HEK293 (cell line): ENCODE results near the gene ERG.

Experiments
- CTCF ChIA-PET: fragments of 350-600 bp; formaldehyde crosslinking; extraction: SDS; loops from one replicate; lab custom pipeline; 2021; ENCODE audit warnings: antibody characterized with exemption; lab: Yijun Ruan, JAX
- POLR2A ChIA-PET: fragments of 300-600 bp; formaldehyde crosslinking; extraction: SDS; loops from one replicate; lab custom pipeline; 2020; ENCODE audit warnings: antibody characterized with exemption, inconsistent platforms; lab: Yijun Ruan, JAX
- H3K27ac ChIP-seq: fragments of 200-500 bp; sonication (Bioruptor generic); 2 replicates; pipeline ENCODE4 v1.5.1; 2014; ENCODE audit warnings: low read depth, low read length, control low read depth, inconsistent platforms; ENCODE audit errors: extremely low read depth
- H3K36me3 ChIP-seq, 2 experiments: fragments of 200-500 bp in 1 of 2; sonication (Bioruptor generic) in 1 of 2; 1 replicate in 1 of 2; 2 replicates in 1 of 2; pipeline ENCODE4 v1.5.1; 2014 to 2017; ENCODE audit warnings: inconsistent platforms in 2 of 2, low read length in 2 of 2; ENCODE audit not compliant: control insufficient read depth in 2 of 2, insufficient read depth in 1 of 2
- H3K4me1 ChIP-seq: fragments of 200-500 bp; sonication (Bioruptor generic); 2 replicates; pipeline ENCODE4 v1.5.1; 2014; ENCODE audit warnings: mild to moderate bottlenecking, low read length, inconsistent platforms; ENCODE audit not compliant: control insufficient read depth, insufficient read depth
- H3K4me3 ChIP-seq: 2 replicates; pipeline ENCODE4 v1.5.1; 2011; ENCODE audit warnings: low read depth, mild to moderate bottlenecking, control low read depth, low read length, moderate library complexity
- H3K9me3 ChIP-seq: fragments of 200-500 bp; sonication (Bioruptor generic); 2 replicates; pipeline ENCODE4 v1.5.1; 2014; ENCODE audit warnings: low read depth, low read length, inconsistent platforms; ENCODE audit not compliant: control insufficient read depth, insufficient read depth
- EGR2 ChIP-seq: fragments of 450-650 bp; formaldehyde crosslinking; IDR thresholded peaks from 2 replicates; pipeline ENCODE4 v1.5.1; 2016; ENCODE audit warnings: low read depth, missing biosample characterization, missing genetic modification characterization
- KLF1 ChIP-seq: fragments of 450-650 bp; formaldehyde crosslinking; IDR thresholded peaks from 2 replicates; pipeline ENCODE4 v1.5.1; 2016; ENCODE audit warnings: missing biosample characterization, missing genetic modification characterization
- OSR2 ChIP-seq: fragments of 450-650 bp; formaldehyde crosslinking; IDR thresholded peaks from 2 replicates; pipeline ENCODE4 v1.5.1; 2016; ENCODE audit warnings: missing biosample characterization, missing genetic modification characterization
- RBAK ChIP-seq: fragments of 450-650 bp; formaldehyde crosslinking; IDR thresholded peaks from 2 replicates; pipeline ENCODE4 v1.5.1; 2016; ENCODE audit warnings: missing biosample characterization, missing genetic modification characterization
- SCRT2 ChIP-seq: fragments of 450-650 bp; formaldehyde crosslinking; IDR thresholded peaks from 2 replicates; pipeline ENCODE4 v1.5.1; 2016; ENCODE audit warnings: missing biosample characterization, missing genetic modification characterization
- SP7 ChIP-seq: fragments of 450-650 bp; formaldehyde crosslinking; IDR thresholded peaks from 2 replicates; pipeline ENCODE4 v1.5.1; 2016; ENCODE audit warnings: missing biosample characterization, missing genetic modification characterization
- TCF7L2 ChIP-seq: IDR thresholded peaks from 2 replicates; pipeline ENCODE4 v1.6.1; 2011; ENCODE audit warnings: low read depth, mild to moderate bottlenecking, inconsistent platforms, low read length, moderate library complexity, borderline replicate concordance
- ZFP41 ChIP-seq: fragments of 450-650 bp; formaldehyde crosslinking; IDR thresholded peaks from 2 replicates; pipeline ENCODE4 v1.5.1; 2016; ENCODE audit warnings: missing biosample characterization, missing genetic modification characterization, borderline replicate concordance
- ZNF266 ChIP-seq: fragments of 450-650 bp; formaldehyde crosslinking; IDR thresholded peaks from 2 replicates; pipeline ENCODE4 v1.5.1; 2016; ENCODE audit warnings: missing biosample characterization, missing genetic modification characterization, low read depth
- ZNF433 ChIP-seq: fragments of 450-650 bp; formaldehyde crosslinking; IDR thresholded peaks from 2 replicates; pipeline ENCODE4 v1.5.1; 2016; ENCODE audit warnings: missing biosample characterization, missing genetic modification characterization, low read depth
- ZNF658 ChIP-seq: fragments of 450-650 bp; formaldehyde crosslinking; IDR thresholded peaks from 2 replicates; pipeline ENCODE4; 2016; ENCODE audit warnings: missing biosample characterization, missing genetic modification characterization
- ZNF777 ChIP-seq: fragments of 450-650 bp; formaldehyde crosslinking; IDR thresholded peaks from 2 replicates; pipeline ENCODE4 v1.5.1; 2017; ENCODE audit warnings: missing biosample characterization, missing genetic modification characterization, borderline replicate concordance
- ZNF843 ChIP-seq: fragments of 450-650 bp; formaldehyde crosslinking; IDR thresholded peaks from 2 replicates; pipeline ENCODE4 v1.5.1; 2016; ENCODE audit warnings: missing biosample characterization, missing genetic modification characterization
- ZSCAN16 ChIP-seq: fragments of 450-650 bp; formaldehyde crosslinking; IDR thresholded peaks from 2 replicates; pipeline ENCODE4 v1.5.1; 2016; ENCODE audit warnings: missing biosample characterization, missing genetic modification characterization
- TF ChIP-seq, protein P1 (sequence below): fragments of 450-650 bp; formaldehyde crosslinking; IDR thresholded peaks from 2 replicates; pipeline ENCODE4 v1.5.1; 2016; ENCODE audit warnings: missing biosample characterization, missing genetic modification characterization
- TF ChIP-seq, protein P2 (sequence below): fragments of 450-650 bp; formaldehyde crosslinking; IDR thresholded peaks from 2 replicates; pipeline ENCODE4 v1.5.1; 2016; ENCODE audit warnings: missing biosample characterization, missing genetic modification characterization

ERG gene

DNA sequence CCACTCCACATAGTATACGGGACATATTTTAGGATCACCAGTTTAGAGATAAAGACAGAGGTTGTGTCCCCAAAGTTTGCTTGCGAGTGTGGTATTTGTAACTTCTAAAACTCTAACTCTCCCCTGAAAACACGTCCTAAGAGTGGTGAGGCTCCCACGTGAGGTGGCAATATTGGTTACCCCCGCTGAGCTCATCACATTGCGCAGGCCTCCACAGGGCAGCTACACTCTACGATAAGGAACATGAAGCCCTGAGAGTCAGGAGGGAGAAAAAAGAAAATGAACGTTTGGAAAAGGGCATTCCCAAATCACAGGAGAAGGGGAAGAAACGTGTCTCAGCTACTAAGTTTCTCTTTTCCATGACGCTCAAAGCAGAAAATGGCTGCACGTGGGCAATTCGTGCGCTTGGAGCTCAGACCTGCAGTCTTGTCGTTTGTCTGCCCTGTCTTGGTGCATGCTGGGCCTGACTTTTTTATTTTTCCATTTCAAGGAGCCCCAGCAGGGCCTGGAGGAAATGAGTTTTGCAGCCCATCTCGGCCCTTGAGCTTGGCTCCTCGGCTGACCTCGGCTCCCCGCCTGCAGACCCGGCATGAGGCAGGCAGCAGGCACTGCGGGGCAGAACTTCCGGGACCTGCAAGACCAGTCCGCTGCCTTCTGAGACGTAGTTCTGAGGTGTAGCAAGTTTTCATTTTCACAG lies 25.7 kb downstream of the ERG start:
- no peak overlapping the region for H3K4me3 ChIP-seq
- no peak overlapping the region for H3K27ac ChIP-seq
- ChIA-PET CTCF (no interaction called here), POLR2A (no interaction called here)
- no peaks in the 10 kb centered on the region for H3K36me3 ChIP-seq
- no peak for TF ChIP-seq ZNF843 (tag by site-specific recombination)
- H3K9me3 ChIP-seq: no peaks in the 10 kb centered on the region
- H3K4me1 ChIP-seq: peaks cover 5% of the 10 kb centered on the region; the same call in 1 of the 2 replicates

DNA sequence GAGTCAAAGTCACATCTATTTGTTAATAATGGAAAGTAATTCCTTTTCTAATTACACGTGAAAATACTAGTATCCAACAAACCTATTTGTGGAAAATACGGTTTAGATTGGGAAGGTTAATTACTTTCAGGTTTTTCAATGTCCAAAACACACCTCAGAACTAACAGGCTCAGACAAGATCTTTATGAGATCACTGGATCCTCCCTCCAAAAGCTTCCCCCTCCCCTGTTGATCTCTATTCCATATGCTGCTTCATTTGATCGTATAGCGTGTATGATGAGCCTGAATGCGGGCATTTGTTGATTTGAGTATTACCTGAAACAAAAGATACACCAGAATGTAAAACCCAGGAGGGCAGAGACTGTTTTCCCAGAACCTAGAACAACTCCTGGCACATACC lies 26.5 kb downstream of the ERG start:
- H3K4me1 ChIP-seq: peaks cover 5% of the 10 kb centered on the region; the same call in 1 of the 2 replicates
- no peak overlapping the region for H3K4me3 ChIP-seq
- no peaks in the 10 kb centered on the region for H3K9me3 ChIP-seq
- H3K36me3 ChIP-seq: no peaks in the 10 kb centered on the region
- H3K27ac ChIP-seq: no peak overlapping the region
- ChIA-PET CTCF (interaction anchor here (0.7 kb wide), 1 partner anchor 87 kb away, joined by 3 read pairs; no protein-coding TSS in a partner anchor), POLR2A (no interaction called here)
- TF ChIP-seq KLF1 (tag by site-specific recombination): no peak
- TF ChIP-seq ZSCAN16 (tag by site-specific recombination): no peak
- TF ChIP-seq OSR2: no peak
- TF ChIP-seq ZFP41: no peak
- TF ChIP-seq, all 188 proteins: peak for 0

DNA sequence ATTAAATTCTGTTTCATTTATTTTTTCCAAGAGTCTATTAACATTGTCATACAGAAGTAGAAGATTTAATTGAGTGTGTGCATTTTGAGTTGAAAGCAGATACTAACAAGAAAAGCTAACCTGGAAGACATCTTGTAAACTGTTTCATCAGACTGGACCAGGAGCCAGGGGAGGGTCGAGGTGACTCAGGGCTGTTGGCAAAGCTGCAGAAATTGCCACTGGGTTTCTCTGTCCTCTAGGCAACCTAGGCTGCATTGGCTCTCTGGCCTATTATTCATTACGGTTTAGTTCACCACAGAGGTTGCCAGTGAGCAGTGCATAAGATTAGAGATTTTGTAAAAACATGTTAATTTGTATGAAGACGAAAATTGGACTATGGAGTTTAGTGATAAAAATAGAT lies 27.5 kb downstream of the ERG start:
- H3K4me1 ChIP-seq: peaks cover 5% of the 10 kb centered on the region; the same call in 1 of the 2 replicates
- TF ChIP-seq ZNF658 (tag by site-specific recombination) (no peak), ZNF266 (tag by site-specific recombination) (no peak), ZNF433 (tag by site-specific recombination) (no peak)
- TF ChIP-seq, protein P1, sequence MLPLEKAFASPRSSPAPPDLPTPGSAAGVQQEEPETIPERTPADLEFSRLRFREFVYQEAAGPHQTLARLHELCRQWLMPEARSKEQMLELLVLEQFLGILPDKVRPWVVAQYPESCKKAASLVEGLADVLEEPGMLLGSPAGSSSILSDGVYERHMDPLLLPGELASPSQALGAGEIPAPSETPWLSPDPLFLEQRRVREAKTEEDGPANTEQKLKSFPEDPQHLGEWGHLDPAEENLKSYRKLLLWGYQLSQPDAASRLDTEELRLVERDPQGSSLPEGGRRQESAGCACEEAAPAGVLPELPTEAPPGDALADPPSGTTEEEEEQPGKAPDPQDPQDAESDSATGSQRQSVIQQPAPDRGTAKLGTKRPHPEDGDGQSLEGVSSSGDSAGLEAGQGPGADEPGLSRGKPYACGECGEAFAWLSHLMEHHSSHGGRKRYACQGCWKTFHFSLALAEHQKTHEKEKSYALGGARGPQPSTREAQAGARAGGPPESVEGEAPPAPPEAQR: no peak
- TF ChIP-seq, all 188 proteins: peak for 0
- POLR2A ChIA-PET: no interaction called here
- Histone ChIP-seq H3K36me3 (no peaks in the 10 kb centered on the region), H3K27ac (no peak overlapping the region), H3K4me3 (no peak overlapping the region), H3K9me3 (no peaks in the 10 kb centered on the region)
- CTCF ChIA-PET: no interaction called here

DNA sequence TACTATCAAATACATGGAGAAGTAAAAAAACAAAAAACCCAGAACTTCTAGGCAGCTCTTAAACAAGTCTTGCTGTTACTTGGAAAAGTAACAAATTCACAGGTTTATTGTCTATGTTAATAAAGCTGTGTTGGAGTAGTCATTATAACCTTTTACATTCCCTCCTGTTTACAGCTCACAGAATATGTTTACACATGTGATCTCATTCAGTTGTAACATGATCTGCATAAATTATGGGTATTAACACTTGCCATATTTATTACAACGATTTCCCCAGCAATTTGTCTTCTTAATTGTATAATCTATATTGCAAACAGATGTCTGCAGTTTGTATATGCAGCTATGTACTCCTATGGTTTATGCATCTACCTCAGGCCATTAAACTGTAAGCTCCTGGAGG lies 28.6 kb downstream of the ERG start:
- TF ChIP-seq EGR2 (tag by site-specific recombination) (no peak), OSR2 (0 out of 2 replicates have a peak, but pooled peaks have one; percentile 5), SCRT2 (tag by site-specific recombination) (no peak), ZNF777 (tag by site-specific recombination) (no peak), TCF7L2 (no peak), SP7 (tag by site-specific recombination) (peak; percentile 84)
- Histone ChIP-seq H3K9me3 (no peaks in the 10 kb centered on the region), H3K4me3 (no peak overlapping the region), H3K27ac (no peak overlapping the region), H3K36me3 (no peaks in the 10 kb centered on the region), H3K4me1 (peaks cover 5% of the 10 kb centered on the region; the same call in 1 of the 2 replicates)
- ChIA-PET CTCF (interaction anchor here (0.6 kb wide), 1 partner anchor 345 kb away, joined by 3 read pairs; no protein-coding TSS in a partner anchor), POLR2A (no interaction called here)

DNA sequence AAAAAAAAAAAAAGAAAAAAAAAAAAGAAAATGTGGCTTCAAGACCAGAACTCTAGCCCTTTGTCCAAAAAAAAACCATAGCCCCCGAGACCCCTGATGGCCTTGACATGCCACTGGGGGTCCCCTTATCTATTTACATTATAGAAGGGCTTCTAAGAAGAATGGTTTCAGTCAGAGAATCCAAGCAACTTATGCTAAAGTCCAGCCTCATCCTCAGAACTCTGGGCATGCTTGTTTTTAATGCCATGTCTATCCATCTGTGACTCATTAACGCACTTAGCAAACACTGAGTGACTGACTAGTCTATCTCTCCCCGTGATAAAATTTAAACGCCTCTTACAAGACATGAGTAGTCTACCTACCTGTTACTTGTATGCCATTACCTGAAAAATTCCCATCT lies 29.3 kb downstream of the ERG start:
- ChIA-PET POLR2A (no interaction called here), CTCF (no interaction called here)
- H3K4me1 ChIP-seq: no peaks in the 10 kb centered on the region
- no peak overlapping the region for H3K27ac ChIP-seq
- TF ChIP-seq, protein P2, sequence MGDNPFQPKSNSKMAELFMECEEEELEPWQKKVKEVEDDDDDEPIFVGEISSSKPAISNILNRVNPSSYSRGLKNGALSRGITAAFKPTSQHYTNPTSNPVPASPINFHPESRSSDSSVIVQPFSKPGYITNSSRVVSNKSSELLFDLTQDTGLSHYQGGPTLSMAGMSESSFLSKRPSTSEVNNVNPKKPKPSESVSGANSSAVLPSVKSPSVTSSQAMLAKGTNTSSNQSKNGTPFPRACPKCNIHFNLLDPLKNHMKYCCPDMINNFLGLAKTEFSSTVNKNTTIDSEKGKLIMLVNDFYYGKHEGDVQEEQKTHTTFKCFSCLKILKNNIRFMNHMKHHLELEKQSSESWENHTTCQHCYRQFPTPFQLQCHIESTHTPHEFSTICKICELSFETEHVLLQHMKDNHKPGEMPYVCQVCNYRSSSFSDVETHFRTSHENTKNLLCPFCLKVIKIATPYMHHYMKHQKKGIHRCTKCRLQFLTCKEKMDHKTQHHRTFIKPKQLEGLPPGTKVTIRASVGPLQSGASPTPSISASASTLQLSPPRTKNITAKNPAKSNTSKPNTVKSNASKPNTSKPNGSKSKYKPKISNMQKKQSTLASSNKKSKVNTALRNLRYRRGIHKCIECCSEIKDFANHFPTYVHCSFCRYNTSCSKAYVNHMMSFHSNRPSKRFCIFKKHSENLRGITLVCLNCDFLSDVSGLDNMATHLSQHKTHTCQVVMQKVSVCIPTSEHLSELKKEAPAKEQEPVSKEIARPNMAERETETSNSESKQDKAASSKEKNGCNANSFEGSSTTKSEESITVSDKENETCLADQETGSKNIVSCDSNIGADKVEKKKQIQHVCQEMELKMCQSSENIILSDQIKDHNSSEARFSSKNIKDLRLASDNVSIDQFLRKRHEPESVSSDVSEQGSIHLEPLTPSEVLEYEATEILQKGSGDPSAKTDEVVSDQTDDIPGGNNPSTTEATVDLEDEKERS (tag by site-specific recombination): no peak
- TF ChIP-seq SCRT2 (tag by site-specific recombination) (peak; percentile 51; the same call in 1 of the 2 replicates), RBAK (tag by site-specific recombination) (0 out of 2 replicates have a peak, but pooled peaks have one; percentile 47)
- TF ChIP-seq, all 188 proteins: peak for 2
- Histone ChIP-seq H3K4me3 (no peak overlapping the region), H3K9me3 (no peaks in the 10 kb centered on the region), H3K36me3 (no peaks in the 10 kb centered on the region)
